Hepatocyte (in vitro differentiated cells): ENCODE data around the gene NUDT19. TPM values are rescaled to one million over a fixed set of nuclear protein-coding genes. Genes with fewer than 3 reads are reported as not detected.
"Not testable (repeated sequence)": the region's sequence is repeated elsewhere in the genome, so short reads cannot be mapped to it uniquely, and the experiment has no call there.

ENCODE experiments used
- DNase-seq: peaks from one replicate; pipeline ENCODE4 v3.0.0-alpha.2; 2016; ENCODE audit warnings: low spot score
- H2AFZ ChIP-seq: fragments of 200-600 bp; sonication (generic); 2 replicates; pipeline ENCODE4 v1.6.0; 2016; ENCODE audit warnings: antibody characterized with exemption, mild to moderate bottlenecking
- H3K27ac ChIP-seq: fragments of 200-600 bp; sonication (generic); 2 replicates; pipeline ENCODE4 v1.5.1; 2016; ENCODE audit warnings: mild to moderate bottlenecking
- H3K27me3 ChIP-seq: fragments of 200-600 bp; sonication (generic); 2 replicates; pipeline ENCODE4 v1.6.1; 2016
- H3K36me3 ChIP-seq: fragments of 200-600 bp; sonication (generic); replicated peaks from 2 replicates; pipeline ENCODE4 v1.5.1; 2016; ENCODE audit warnings: low read depth; ENCODE audit not compliant: insufficient read depth
- H3K4me1 ChIP-seq: fragments of 200-600 bp; sonication (generic); 2 replicates; pipeline ENCODE4 v1.5.1; 2016; ENCODE audit warnings: mild to moderate bottlenecking, moderate library complexity; ENCODE audit not compliant: insufficient read depth
- H3K4me2 ChIP-seq: fragments of 200-600 bp; sonication (generic); 2 replicates; pipeline ENCODE4 v1.6.0; 2016
- H3K4me3 ChIP-seq: fragments of 200-600 bp; sonication (generic); 2 replicates; pipeline ENCODE4 v1.5.1; 2016; ENCODE audit warnings: mild to moderate bottlenecking
- H3K79me2 ChIP-seq: fragments of 200-600 bp; sonication (generic); 2 replicates; pipeline ENCODE4 v1.6.0; 2017; ENCODE audit warnings: mild to moderate bottlenecking
- H3K9me2 ChIP-seq: fragments of 200-600 bp; sonication (generic); replicated peaks from 2 replicates; pipeline ENCODE4 v1.6.0; 2017; ENCODE audit warnings: mild to moderate bottlenecking; ENCODE audit not compliant: insufficient read depth
- H3K9me3 ChIP-seq: fragments of 200-600 bp; sonication (generic); 2 replicates; pipeline ENCODE4 v1.5.1; 2016; ENCODE audit warnings: low read depth, mild to moderate bottlenecking
- H4K20me1 ChIP-seq: fragments of 200-600 bp; sonication (generic); 2 replicates; pipeline ENCODE4 v1.6.0; 2016; ENCODE audit warnings: mild to moderate bottlenecking; ENCODE audit not compliant: insufficient read depth, poor library complexity, severe bottlenecking
- EZH2 ChIP-seq: fragments of 200-600 bp; sonication (generic); IDR thresholded peaks from 2 replicates; pipeline ENCODE4 v1.6.1; 2016; ENCODE audit warnings: antibody characterized with exemption, mild to moderate bottlenecking, borderline replicate concordance
- EZH2phosphoT487 ChIP-seq: fragments of 200-600 bp; sonication (generic); IDR thresholded peaks from one replicate; pipeline ENCODE4 v1.6.1; 2018; ENCODE audit warnings: antibody characterized with exemption, mild to moderate bottlenecking, low read depth, moderate library complexity; ENCODE audit not compliant: unreplicated experiment, severe bottlenecking
- WGBS: methylation state at CpG from one replicate; pipeline ENCODE4 v1.1.6; 2016; ENCODE audit warnings: low lambda C conversion rate; ENCODE audit errors: missing lambda C conversion rate; 5-methylcytosine and 5-hydroxymethylcytosine counted together
- polyA plus RNA-seq: library from polyadenylated mRNA; unstranded; fragments of >200 nt; fragmentation: Nextera tagmentation; extraction: Ambion mirVana; gene quantifications from 2 replicates; pipeline ENCODE4 v1.2.1, GENCODE V29; 2016
- total RNA-seq: library from RNA; depleted of rRNA; stranded (reverse); fragments of >200 nt; gene quantifications from 2 replicates; pipeline ENCODE4 v1.2.3, GENCODE V29; 2014
- TF ChIP-seq, protein P1 (sequence below): fragments of 200-600 bp; sonication (generic); IDR thresholded peaks from 2 replicates; pipeline ENCODE4 v1.5.1; 2016; ENCODE audit warnings: antibody characterized with exemption, mild to moderate bottlenecking; ENCODE audit not compliant: poor library complexity

The NUDT19 gene
- total and polyA plus RNA-seq, 2 experiments from 2014 or later = 3.8 to 7.6 TPM

DNA sequence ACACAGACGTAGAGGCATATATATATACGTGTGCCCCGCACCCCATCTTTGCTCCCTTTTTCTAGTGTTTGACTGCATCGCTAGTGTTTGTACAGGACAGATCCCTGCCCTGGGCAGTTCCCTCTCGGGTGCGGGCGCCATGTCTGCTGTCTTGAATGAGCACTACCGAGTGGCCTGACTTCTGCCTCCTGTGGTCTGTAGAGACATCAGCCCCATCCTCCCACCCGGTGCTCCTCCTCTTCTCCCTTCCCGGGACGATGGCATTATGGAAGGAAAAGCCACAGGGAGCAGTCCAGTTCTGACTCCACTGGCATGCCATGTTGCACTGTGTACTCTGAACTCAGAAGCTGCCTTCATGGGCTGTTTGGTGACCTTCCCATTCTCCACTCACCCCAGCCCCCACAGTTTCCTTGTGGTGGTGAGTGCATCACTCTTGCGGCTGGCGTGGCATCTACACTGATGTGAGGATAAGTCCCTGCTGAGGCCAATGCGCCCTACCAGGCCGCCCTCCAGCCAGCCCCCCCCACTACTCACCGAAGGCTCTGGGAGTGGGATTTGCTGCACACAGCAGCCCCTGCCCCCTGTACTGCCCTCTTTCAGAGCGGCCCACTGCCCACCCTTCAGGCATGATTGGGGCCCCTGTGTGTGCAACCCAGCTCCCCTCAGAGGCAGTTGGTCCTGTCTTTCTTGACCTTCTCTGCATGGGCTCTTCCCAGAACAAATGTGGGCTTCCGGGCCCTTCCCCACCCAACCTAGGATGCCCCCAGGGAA, 53.1 kb downstream of the NUDT19 start:
- H3K79me2 ChIP-seq = no peaks in the 10 kb centered on the region
- WGBS = 94% methylated on average over 18 of the region's 18 CpGs
- H3K9me2 ChIP-seq = no peaks in the 10 kb centered on the region
- no peak overlapping the region for H3K4me3 ChIP-seq
- no peak for DNase-seq
- no peak for TF ChIP-seq EZH2phosphoT487
- TF ChIP-seq EZH2 = no peak
- TF ChIP-seq, protein P1, sequence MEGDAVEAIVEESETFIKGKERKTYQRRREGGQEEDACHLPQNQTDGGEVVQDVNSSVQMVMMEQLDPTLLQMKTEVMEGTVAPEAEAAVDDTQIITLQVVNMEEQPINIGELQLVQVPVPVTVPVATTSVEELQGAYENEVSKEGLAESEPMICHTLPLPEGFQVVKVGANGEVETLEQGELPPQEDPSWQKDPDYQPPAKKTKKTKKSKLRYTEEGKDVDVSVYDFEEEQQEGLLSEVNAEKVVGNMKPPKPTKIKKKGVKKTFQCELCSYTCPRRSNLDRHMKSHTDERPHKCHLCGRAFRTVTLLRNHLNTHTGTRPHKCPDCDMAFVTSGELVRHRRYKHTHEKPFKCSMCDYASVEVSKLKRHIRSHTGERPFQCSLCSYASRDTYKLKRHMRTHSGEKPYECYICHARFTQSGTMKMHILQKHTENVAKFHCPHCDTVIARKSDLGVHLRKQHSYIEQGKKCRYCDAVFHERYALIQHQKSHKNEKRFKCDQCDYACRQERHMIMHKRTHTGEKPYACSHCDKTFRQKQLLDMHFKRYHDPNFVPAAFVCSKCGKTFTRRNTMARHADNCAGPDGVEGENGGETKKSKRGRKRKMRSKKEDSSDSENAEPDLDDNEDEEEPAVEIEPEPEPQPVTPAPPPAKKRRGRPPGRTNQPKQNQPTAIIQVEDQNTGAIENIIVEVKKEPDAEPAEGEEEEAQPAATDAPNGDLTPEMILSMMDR = no peak
- H2AFZ ChIP-seq = no peak overlapping the region
- H3K27ac ChIP-seq = no peak overlapping the region
- no peak overlapping the region for H3K4me2 ChIP-seq
- H3K9me3 ChIP-seq = no peaks in the 10 kb centered on the region
- no peaks in the 10 kb centered on the region for H3K27me3 ChIP-seq
- H3K36me3 ChIP-seq = no peaks in the 10 kb centered on the region
- H3K4me1 ChIP-seq = no peaks in the 10 kb centered on the region
- no peaks in the 10 kb centered on the region for H4K20me1 ChIP-seq

DNA sequence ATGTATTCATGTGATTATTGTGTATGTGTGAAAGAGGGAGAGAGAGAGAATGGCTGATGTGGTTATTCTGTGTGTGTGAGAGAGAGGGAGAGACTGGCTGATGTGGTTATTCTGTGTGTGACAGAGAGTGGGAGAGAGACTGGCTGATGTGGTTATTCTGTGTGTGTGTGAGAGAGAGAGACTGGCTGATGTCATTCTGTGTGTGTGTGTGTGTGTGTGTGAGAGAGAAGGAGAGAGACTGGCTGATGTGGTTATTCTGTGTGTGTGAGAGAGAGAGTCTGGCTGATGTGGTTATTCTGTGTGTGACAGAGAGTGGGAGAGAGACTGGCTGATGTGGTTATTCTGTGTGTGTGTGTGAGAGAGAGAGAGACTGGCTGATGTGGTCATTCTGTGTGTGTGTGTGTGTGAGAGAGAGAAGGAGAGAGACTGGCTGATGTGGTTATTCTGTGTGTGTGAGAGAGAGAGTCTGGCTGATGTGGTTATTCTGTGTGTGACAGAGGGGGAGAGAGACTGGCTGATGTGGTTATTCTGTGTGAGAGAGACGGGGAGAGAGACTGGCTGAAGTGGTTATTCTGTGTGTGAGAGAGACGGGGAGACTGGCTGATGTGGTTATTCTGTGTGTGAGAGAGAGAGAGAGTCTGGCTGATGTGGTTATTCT, 54.1 kb downstream of the NUDT19 start:
- H3K4me3 ChIP-seq = not testable (repeated sequence)

DNA sequence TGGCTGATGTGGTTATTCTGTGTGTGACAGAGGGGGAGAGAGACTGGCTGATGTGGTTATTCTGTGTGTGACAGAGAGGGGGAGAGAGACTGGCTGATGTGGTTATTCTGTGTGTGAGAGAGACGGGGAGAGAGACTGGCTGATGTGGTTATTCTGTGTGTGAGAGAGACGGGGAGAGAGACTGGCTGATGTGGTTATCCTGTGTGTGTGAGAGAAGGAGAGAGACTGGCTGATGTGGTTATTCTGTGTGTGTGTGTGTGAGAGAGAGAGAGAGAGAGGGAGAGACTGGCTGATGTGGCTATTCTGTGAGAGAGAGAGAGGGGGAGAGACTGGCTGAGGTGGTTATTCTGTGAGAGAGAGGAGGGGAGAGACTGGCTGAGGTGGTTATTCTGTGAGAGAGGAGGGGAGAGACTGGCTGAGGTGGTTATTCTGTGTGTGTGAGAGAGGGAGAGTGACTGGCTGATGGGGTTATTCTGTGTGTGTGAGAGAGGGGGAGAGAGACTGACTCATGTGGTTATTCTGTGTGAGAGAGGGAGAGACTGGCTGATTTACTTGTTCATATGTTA, 55.1 kb downstream of the NUDT19 start:
- H3K9me2 ChIP-seq, H3K27me3 ChIP-seq, H2AFZ ChIP-seq, H3K9me3 ChIP-seq, H4K20me1 ChIP-seq, H3K4me2 ChIP-seq, H3K4me1 ChIP-seq, H3K36me3 ChIP-seq, H3K4me3 ChIP-seq, H3K79me2 ChIP-seq, H3K27ac ChIP-seq: not testable (repeated sequence)
- no CpG with 5 or more reads among the region's 2 CpGs for WGBS
- DNase-seq = peak; percentile 35

More for the DNA sequence above, 54.1 kb downstream of the NUDT19 start:
- not testable (repeated sequence) for H3K9me2 ChIP-seq, DNase-seq, H3K27me3 ChIP-seq, H2AFZ ChIP-seq, H4K20me1 ChIP-seq, H3K4me2 ChIP-seq, H3K9me3 ChIP-seq, H3K36me3 ChIP-seq, H3K79me2 ChIP-seq, H3K27ac ChIP-seq, H3K4me1 ChIP-seq
- WGBS = 50% methylated on average over 1 of the region's 2 CpGs

DNA sequence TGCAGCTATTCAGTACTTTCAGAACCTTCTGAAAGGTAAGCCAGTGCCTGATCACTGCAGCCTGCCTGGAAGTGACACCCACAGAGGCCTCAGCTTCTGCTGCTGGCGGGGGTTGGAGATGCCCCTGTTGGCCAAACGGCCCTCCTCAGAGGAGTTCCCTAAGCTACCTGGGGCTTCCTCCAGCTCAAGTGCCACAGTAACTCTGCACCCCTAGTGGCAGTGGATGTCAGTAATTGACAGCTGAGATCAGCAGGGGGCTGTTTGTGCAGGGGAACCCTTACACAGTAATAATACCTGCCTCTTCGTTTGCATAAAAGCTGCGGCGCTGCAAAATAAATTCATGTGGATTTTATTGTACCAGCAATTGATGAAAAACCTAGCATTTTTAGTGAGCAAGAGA, 56.9 kb downstream of the NUDT19 start:
- Histone ChIP-seq H3K4me2 (no peak overlapping the region), H3K79me2 (no peaks in the 10 kb centered on the region), H3K27me3 (no peaks in the 10 kb centered on the region), H4K20me1 (no peaks in the 10 kb centered on the region), H3K4me1 (no peaks in the 10 kb centered on the region), H3K9me2 (no peaks in the 10 kb centered on the region), H3K4me3 (no peak overlapping the region), H3K9me3 (no peaks in the 10 kb centered on the region), H3K36me3 (no peaks in the 10 kb centered on the region), H2AFZ (no peak overlapping the region), H3K27ac (no peak overlapping the region)
- TF ChIP-seq, protein P1 = peak; percentile 7
- no peak for TF ChIP-seq EZH2
- DNase-seq = no peak
- 69% methylated on average over 5 of the region's 5 CpGs for WGBS
